ENCODE results near the gene NADSYN1.

Gene NADSYN1

DNA sequence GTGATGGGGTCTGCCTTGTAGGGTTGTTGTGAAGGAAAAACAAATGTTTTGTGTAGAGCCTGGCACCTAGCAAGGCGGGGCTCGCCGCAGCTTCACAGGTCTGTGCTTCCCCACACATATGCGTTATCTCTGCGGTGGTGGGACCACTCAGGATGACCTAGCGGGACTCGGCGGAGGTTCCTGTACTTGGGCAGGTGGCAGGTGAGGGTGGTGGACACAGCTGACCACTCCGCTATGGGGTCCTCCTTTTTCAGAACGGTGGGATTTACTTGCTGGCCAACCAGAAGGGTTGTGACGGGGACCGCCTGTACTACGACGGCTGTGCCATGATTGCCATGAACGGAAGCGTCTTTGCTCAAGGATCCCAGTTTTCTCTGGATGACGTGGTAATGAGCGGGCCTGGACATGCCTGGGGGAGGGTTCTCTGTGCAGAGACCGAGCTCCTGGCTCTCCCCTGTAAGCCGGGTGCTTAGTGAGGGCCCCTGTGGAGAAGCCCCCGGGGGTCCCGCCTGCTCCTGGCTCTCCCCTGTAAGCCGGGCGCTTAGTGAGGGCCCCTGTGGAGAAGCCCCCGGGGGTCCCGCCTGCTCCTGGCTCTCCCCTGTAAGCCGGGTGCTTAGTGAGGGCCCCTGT lies 21.3 kb downstream of the NADSYN1 start:
- DNase-seq (ENCODE audit: low read depth in 2 of 2): no peak

DNA sequence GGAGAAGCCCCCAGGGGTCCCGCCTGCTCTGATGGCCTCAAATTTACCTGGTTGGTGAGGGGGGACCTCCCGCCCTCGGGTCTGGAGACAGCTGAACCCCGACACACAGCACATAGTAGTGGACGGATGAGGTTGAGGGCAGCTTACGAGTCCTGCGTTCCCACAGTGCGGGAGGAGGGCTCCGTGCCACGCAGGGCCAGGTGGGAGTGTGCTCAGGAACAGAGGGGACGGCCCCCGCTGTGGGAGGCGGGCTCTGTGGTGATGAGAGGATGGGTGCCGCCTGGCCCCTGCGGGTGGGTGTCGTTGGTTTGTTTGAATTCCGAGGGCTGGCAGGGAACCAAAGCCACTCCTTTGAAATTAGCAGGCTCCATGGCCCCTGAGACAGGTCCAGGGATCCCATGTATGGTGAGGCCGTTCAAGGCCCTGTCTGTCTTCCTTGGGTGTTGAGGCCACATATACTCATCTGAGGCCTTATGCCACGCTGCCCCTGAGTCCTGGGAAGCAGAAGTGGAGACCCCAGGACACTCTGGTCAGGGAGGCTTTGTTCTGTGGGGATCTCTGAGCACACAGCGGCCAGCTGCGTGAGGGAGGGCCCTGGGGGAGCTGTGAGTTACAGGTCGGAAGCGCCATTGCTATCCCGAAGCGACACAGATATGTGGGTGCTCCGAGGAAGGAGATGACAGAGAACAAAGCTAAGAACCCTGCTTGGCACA lies 21.9 kb downstream of the NADSYN1 start:
- DNase-seq (ENCODE audit: low read depth in 2 of 2): no peak

DNA sequence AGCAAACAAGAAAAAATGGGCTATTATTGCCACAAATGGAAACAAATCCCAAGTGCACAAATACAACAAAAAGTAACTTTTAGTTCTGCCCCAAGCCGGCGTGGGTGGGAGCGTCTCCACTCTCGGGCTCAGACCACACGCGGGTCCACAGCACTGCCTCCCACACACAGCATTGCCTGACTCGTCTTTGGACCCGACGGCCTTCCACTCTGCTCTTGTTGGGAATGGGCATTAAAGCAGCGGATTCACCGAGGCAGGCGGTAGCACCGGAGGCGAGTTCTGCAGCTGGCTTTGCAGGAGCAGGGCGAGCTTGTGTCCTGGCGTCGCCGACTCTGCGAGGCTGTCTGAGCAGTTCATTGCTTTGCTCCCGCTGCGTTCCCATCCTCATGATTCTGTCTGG lies 23.0 kb downstream of the NADSYN1 start:
- no peak for DNase-seq (ENCODE audit: low read depth in 2 of 2)

DNA sequence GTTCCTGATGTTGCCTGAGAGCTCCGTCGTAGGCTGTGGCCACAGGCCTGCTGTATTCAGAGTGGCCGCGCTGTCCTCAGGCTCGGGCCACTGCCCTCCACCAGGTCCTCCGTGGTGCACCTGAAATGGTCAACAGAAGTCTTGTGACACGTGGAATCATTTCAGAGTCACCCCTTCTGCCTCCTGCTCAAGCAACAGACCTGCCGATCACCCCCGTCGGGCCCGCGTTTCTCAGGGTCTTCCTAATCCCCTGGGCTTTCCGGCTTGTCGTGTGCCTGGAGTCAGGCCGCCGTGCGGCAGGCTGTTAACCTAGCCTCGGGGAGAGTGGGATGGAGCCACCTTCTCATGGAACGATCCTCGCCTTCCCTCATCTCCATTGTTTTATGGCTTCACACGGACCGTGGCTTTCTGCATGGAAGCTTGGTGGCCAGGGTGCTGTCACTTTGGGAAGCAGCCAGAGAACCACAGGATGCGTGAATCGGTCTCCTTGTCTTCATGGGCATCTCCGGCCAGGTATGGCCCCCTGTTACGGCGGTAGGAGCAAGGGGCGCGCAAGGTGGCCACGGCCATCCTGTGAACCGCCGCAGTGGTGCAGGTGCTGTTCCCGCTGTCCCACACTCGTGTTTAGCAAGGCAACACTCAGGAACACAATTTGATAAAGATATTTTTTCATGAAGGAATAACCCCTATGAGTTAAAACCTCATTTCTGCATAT lies 24.1 kb downstream of the NADSYN1 start:
- no peak for DNase-seq (ENCODE audit: low read depth in 2 of 2)

DNA sequence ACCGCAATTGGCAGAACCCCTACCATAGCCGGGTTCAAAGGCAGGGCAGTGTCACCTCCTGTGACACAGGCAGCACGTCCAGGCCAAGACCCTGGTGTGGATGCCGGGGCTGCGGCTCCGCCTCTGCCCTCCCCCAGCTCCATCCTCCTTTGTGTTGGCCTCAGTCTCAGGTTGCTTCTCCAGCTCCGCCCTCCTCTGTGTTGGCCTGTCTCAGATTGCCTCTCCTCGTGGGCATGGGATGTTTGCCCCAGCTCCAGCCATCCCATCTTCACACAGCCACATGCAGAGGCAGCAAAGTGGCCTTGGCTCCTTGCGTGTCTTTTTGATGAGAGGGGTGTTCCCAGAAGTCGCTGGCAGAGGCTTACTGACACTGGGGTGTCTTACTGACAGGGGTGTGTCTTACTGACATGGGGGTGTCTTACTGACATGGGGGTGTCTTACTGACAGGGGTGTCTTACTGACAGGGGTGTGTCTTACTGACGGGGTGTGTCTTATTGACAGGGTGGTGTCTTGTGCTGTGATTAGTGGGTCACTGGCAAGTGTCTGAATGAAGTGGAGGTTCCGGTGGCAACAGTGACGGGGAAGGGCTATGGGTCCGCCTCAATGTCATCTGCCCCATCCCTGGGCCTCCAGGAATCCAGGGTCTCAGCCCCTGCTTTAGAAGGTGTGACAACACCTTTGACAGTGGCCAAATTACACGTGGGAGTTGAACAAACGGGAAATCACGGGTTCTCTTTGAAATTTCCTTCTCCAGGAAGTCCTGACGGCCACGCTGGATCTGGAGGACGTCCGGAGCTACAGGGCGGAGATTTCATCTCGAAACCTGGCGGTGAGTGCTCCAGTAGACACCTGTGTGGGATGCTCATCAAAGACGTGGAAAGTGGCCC lies 24.9 kb downstream of the NADSYN1 start:
- no peak for DNase-seq (ENCODE audit: low read depth in 2 of 2)

DNA sequence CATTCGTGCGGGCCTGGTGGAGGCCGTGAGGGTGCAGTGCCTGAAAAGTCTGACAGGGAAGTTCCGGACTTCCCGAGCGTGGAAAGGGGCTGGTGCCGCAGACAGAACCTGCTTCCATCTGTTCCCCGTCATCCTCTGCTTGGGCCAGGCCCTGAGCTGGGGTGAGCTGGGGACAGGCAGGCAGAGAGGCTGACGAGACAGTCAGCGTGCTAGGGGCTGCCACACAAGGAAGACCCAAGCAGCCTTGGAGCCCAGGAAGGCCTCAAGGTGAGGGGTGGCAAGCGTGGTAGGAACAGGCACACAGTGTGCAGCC lies 25.5 kb downstream of the NADSYN1 start:
- no peak for DNase-seq (ENCODE audit: low read depth in 2 of 2)

DNA sequence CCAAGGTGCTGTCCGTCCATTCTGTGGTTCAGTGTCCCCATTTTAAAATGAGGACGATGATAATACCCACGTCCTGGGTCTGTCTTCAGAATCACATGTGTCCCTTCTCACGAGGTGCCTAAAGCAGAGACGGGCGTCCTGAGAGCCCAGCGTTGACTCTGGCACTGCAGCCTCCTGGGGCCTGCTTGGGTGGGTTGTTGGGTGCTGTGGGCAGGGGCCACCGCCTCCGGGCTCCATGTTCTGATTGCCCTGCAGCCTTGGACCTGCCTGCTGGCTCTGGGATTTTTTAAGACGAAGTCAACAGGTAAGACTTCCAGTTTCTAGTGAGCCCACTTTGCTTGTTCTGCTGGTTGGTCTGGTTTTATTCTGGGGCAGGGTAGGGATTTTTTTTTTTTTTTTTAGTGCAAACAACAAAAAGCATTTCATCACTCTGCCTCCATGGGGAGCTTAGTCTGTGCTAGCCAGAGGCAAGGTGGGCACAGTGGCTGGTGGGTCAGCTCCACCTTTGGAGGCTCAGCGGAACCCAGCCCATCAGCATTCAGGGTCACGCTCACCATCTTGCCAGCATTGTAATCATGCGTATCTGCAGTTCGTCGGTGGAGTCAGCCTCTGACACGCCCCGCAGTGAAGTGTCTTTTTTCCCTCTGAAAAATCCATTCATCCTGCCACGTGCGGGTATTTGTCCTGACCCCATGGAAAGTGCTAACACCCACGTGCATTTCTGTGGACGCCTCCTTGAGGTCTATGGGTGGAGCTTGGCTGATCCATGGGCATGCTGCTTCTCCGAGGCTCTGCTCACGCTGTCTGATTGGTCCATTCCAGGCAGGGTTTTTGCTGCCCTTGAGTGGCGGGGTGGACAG lies 28.3 kb downstream of the NADSYN1 start:
- no peak for DNase-seq (ENCODE audit: low read depth in 2 of 2)

DNA sequence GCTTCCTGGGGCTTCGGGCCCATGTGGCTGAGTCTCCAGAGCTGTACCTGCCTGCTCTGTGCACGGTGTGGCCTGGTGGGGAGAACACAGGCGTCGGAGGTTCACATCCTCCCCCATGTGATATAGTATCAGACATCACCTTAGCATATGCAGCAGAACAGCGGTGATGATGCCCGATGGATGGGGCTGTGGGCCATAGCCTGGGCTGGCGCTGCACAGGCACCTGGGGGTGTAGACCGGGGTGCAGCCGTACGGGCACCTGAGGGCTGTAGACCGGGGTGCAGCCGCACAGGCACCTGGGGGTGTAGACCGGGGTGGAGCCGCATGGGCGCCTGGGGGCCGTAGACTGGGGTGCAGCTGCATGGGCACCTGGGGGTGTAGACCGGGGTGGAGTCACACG lies 29.2 kb downstream of the NADSYN1 start:
- no peak for DNase-seq (ENCODE audit: low read depth in 2 of 2)

DNA sequence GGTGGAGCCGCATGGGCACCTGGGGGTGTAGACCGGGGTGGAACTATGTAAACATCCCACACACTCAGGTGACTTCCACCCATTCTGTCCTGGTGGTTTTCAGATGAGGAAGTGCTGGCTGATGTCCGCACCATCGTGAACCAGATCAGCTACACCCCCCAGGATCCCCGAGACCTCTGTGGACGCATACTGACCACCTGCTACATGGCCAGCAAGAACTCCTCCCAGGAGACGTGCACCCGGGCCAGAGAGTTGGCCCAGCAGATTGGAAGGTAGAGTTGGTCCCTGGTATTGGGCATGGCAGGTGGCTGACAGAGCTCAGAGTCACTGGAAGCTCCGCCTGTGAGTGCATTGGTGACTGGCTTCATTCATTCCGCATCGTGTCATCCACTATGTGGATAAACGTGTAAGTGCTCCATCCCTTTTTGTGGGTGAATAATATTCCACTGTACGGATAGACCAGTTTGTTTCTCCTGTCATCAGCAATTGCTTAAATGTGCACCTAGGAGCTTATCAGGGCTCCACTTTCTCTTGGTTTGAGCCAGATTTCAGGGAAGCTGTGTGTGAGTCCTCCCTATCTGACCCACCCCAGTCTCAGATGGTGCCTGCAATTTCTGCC lies 29.9 kb downstream of the NADSYN1 start:
- no peak for DNase-seq (ENCODE audit: low read depth in 2 of 2)

DNA sequence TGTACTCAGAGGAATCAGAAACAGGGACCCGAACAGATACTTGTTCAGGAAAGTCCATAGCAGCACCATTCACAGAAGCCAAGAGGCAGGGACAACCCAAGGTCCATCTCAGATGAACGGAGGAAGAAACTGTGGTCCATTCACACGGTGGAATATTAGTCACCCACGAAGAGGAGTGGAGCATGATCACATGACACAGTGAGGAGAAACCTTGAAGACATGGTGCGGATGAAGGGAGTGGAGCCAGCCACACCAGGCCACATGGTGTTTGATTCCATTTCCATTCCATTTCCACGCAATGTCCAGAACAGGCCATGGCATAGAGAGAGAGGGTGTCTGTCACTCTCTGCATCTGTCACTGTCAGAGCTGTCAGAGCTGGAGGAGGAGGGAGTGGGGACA lies 30.7 kb downstream of the NADSYN1 start:
- no peak for DNase-seq (ENCODE audit: low read depth in 2 of 2)

DNA sequence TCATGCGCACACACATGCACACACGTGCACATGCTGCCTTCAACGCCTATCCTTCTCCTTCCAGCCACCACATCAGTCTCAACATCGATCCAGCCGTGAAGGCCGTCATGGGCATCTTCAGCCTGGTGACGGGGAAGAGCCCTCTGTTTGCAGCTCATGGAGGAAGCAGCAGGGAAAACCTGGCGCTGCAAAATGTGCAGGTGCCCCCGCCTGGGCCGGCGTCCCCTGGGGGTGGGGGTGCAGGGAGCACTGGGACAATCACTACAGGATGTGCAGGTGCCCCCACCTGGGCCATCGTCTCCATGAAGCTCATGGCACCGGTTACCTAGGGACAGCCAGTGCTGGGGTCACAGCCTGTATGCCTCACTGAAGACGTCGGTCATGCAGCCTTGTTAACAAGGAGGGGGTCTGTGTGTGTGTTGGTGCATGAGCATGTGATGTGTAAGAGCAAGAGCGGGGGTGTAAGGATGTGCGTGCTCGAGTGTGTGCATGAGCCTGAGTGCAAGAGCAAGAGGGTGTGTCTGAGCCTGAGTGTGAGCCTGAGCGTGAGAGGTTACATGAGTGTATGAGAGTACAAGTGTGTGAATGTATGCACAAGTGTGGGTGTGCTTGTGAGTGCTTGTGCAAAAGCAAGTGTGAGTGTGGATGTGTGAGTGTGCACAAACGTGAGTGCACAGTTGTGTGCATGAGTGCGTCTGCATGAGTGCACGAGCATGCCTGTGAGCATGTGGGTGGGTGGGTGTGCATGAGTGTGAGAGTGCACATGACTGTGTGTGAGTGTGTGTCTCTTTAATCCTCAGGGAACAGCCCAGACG lies 31.5 kb downstream of the NADSYN1 start:
- DNase-seq (ENCODE audit: low read depth in 2 of 2): no peak

DNA sequence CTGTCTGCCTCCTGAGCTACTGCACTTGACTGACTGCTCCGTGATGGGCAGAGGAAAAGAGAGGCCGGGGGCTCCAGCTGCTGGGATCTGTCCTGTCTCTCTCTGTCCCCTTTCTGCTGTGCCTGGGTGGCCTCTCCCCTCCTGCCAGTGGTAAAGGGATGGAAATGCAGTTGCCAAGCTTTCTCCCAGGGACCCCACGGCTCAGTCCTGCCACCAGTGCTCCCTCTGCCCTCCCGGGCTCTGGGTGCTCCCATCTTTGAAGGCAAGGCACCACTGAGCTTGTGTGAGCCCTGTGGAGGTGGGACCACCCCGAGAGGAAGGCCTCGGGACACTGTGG lies 32.0 kb downstream of the NADSYN1 start:
- DNase-seq (ENCODE audit: low read depth in 2 of 2): no peak

DNA sequence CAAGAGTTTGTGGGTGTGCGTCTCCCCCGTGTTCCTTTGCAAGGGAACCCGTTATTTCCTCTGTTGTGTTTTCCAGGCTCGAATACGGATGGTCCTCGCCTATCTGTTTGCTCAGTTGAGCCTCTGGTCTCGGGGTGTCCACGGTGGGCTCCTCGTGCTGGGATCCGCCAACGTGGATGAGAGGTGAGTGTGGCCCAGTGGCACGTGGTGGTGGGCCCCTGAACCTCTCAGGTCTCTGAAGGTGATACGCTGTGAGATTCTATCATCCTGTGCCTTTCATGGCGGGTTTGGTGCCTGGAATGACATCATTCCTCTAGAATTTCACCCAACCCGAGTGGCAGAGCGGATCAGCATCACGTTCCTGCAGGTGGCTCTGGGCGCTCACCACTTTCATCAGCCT lies 32.5 kb downstream of the NADSYN1 start:
- DNase-seq (ENCODE audit: low read depth in 2 of 2): no peak

DNA sequence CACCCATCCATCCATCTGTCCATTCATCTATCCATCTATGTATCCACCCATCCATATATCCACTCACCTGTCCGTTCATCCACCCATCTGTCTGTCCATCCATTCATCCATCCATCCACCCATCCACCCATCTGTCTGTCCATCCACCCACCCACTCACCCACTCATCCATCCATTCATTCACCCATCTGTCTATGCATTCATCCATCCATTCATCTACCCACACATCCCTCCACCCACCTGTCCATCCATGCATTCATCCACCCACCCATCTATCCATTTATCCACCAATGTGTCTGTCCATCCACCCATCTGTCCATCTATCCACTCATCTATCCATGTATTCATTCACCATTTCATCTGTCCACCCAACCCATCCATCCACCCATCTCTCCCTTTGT lies 33.3 kb downstream of the NADSYN1 start:
- DNase-seq (ENCODE audit: low read depth in 2 of 2): no peak

DNA sequence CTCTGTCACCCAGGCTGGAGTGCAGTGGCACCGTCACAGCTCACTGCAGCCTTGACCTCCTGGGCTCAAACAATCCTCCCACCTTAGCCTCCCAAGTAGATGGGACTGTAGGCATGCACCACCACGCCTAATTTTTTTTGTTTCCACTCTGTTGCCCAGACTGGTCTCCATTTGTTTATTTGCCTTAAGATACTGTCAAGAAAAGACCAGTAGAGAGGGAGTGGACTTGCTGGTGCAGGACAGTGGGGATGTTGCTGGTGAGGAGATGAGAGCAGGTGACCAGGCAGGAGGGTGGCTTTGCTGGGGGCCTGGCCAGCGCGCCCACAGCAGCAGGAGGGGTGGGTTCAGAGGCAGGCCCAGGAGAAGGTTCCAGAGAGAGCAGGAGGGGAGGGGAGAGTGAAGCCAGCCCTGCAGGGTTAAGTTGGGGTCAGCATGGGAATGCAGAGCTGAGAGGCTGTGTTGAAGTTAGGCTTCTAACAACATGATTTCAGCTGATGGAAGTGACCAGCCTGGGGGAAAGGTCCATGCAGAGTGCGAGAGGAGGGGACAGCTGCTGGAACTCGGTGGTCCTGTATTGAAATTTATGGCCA lies 35.8 kb downstream of the NADSYN1 start:
- DNase-seq (ENCODE audit: low read depth in 2 of 2): no peak

DNA sequence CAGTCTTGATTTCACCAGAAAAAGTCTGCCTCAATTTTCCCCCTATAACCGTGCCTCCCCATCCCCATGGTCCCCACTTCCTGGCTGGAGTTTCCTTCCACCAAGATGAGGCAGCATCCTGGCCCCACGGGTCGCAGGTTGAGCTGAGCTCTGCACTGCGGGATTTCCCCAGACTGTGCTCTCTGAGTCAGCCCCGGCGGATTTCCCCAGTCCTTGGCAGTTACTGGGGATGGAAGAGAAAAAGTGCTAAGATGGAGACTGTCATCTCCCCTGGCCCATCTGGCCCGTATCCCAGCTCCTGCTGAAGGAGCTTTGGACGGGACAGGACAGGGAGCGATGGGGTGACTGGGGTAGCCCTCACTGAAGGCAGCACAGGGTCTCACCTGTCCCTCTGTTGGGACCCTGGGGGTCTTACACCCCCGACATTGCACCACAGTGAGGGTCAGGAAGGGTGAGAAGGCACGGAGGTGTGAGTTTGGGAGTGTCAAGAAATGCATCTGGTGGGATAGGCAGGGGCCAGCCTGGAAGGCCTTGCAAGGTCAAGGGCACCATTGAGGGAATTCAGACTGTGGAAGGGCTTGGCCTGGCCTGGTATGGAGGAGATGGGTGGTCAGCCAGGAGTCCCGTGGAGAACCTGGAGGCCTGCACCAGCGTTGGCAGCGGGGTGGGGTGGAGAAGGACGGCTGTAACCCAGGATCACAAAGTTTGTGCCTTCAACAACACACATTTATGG lies 36.5 kb downstream of the NADSYN1 start:
- DNase-seq (ENCODE audit: low read depth in 2 of 2): peak; percentile 34 to 67

DNA sequence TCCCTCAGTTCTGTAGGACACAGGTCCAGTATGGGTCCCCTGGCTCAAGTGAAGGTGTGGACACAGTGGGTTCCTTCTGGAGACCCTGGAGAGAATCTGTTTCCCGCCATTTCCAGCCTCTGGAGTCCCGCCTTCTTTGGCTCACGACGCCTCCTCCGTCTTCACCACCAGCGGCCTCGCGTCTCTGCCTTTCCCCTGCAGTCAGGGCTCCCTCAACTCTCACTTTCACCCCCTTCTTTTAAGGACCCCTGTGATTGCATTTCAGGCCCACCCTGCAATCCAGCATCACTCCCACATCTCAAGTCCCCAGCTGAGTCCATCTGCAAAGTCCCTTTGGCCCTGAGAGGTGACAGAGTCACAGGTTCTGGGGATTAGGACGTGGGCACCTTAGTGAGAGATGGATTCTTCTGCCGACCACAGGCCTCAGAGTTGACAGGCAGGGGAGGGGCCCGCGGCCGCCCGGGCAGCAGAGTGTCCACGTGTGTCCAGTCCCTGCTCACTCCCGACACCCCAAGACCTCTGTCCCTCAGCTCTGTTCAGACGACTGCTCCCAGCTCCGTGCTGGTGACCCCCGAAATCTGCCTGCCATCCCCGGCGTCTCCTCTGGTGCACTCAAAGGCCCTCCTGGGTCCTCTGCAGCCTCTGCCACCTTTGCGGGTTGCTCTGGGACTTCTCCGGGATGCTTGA lies 37.2 kb downstream of the NADSYN1 start:
- no peak for DNase-seq (ENCODE audit: low read depth in 2 of 2)

DNA sequence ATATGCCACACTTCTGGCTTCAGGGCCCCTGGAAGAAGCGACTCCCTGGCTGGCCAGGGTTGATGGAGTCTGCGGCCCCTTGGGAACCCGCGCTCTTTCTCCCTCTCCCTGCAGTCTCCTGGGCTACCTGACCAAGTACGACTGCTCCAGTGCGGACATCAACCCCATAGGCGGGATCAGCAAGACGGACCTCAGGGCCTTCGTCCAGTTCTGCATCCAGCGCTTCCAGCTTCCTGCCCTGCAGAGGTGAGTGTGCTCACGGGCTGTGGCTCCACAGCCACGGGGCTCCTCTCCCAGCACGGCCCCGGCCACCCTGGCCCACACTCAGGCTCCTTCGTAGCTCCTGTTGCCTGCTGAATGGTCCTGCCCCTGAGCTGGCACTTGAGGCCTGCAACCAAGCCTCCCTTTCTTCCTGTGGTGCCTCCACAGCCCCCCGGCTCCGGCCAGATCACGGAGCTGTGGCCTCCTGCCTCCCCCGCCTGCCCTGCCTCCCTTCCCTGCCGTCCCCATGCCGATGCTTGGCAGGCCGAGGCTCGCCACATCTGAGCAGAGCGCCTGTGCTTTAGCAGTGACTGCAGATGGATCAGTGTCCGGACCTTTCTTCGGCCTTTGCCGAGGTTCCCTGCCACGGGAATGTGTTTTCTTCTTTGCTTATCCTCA lies 37.9 kb downstream of the NADSYN1 start:
- no peak for DNase-seq (ENCODE audit: low read depth in 2 of 2)
